SHP77 (cell line): ENCODE measurements around the gene C6orf136.
A peak's percentile ranks its signal among the peaks of the same experiment; 100 is the strongest.

Experiments used
- DNase-seq, 2 experiments: peaks; one replicate each; lab custom pipeline; 2025; lab: John Stamatoyannopoulos, UW

C6orf136 gene

GRCh38 chr6:30686908-30687658, 40.1 kb downstream of the C6orf136 start:
- peak; percentile 63 to 87 for DNase-seq

GRCh38 chr6:30687659-30688431, 40.9 kb downstream of the C6orf136 start:
- no peak for DNase-seq

GRCh38 chr6:30688569-30688968, 41.6 kb downstream of the C6orf136 start:
- no peak for DNase-seq

- DNase-seq, result no peak
These were observed 42.3 kb downstream of the C6orf136 start for GRCh38 chr6:30689022-30689865.

- DNase-seq, result no peak
These were observed 43.1 kb downstream of the C6orf136 start for GRCh38 chr6:30689985-30690384.

GRCh38 chr6:30690403-30691207, 43.7 kb downstream of the C6orf136 start, which contains the start of gene NRM:
TSS of gene NRM (minus strand) at chr6:30690984. CDS start at chr6:30690974, 10 bp downstream.
- DNase-seq, result peak; percentile 75 to 85

GRCh38 chr6:30691208-30691847, 44.4 kb downstream of the C6orf136 start:
- no peak for DNase-seq

- no peak for DNase-seq
These were observed 49.5 kb downstream of the C6orf136 start for GRCh38 chr6:30696432-30696831.

GRCh38 chr6:30700340-30700739, 53.4 kb downstream of the C6orf136 start:
- no peak for DNase-seq
